Renal cortex interstitium (tissue), 15 donors: ENCODE results near the gene SEZ6. TPM values are rescaled to one million over a fixed set of nuclear protein-coding genes. Genes with fewer than 3 reads are reported as not detected.

Experiments
- DNase-seq, 11 donors: peaks; one replicate each; pipeline ENCODE4 v3.0.0-alpha.2; 2013; ENCODE audit warnings: low read depth in 9 of 11, low spot score in 4 of 11; ENCODE audit errors: extremely low read depth in 1 of 11
- long read RNA-seq, 16 experiments: transcript quantifications; one replicate each; lab custom pipeline, GENCODE V29; 2026
- polyA plus RNA-seq, 3 donors: library from polyadenylated mRNA; unstranded; fragments of 120-200 nt; gene quantifications; one replicate each; pipeline ENCODE4 v1.2.1, GENCODE V29; 2013; ENCODE audit not compliant: insufficient read length in 3 of 3

Gene SEZ6, protein sequence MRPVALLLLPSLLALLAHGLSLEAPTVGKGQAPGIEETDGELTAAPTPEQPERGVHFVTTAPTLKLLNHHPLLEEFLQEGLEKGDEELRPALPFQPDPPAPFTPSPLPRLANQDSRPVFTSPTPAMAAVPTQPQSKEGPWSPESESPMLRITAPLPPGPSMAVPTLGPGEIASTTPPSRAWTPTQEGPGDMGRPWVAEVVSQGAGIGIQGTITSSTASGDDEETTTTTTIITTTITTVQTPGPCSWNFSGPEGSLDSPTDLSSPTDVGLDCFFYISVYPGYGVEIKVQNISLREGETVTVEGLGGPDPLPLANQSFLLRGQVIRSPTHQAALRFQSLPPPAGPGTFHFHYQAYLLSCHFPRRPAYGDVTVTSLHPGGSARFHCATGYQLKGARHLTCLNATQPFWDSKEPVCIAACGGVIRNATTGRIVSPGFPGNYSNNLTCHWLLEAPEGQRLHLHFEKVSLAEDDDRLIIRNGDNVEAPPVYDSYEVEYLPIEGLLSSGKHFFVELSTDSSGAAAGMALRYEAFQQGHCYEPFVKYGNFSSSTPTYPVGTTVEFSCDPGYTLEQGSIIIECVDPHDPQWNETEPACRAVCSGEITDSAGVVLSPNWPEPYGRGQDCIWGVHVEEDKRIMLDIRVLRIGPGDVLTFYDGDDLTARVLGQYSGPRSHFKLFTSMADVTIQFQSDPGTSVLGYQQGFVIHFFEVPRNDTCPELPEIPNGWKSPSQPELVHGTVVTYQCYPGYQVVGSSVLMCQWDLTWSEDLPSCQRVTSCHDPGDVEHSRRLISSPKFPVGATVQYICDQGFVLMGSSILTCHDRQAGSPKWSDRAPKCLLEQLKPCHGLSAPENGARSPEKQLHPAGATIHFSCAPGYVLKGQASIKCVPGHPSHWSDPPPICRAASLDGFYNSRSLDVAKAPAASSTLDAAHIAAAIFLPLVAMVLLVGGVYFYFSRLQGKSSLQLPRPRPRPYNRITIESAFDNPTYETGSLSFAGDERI
- under 1 TPM; 0.20 to 0.41 (median 0.23) TPM for polyA plus RNA-seq
- long read RNA-seq, donor 1, partial matches to known transcripts, result 8 of 8 reads
- long read RNA-seq, donor 1, other reads (novel, unspliced or antisense), result 0 of 8 reads
- long read RNA-seq, donor 2, result 0 reads
- long read RNA-seq, donor 3, result 0 reads
- long read RNA-seq, donor 4, result 0 reads
- long read RNA-seq, donor 5, result 0 reads
- long read RNA-seq, donor 6, result 0 reads
- long read RNA-seq, donor 7, result 0 reads
- long read RNA-seq, donor 8, result 0 reads
- long read RNA-seq, donor 9, result 0 reads
- long read RNA-seq, donor 10, result 0 reads
- long read RNA-seq, donor 11, result 0 reads
- long read RNA-seq, donor 12, result 0 reads
- long read RNA-seq, donor 13, result 0 reads
- long read RNA-seq, donor 14, result 0 reads
- long read RNA-seq, donor 15, result 0 reads
- long read RNA-seq, donor 16, result 0 reads

DNA sequence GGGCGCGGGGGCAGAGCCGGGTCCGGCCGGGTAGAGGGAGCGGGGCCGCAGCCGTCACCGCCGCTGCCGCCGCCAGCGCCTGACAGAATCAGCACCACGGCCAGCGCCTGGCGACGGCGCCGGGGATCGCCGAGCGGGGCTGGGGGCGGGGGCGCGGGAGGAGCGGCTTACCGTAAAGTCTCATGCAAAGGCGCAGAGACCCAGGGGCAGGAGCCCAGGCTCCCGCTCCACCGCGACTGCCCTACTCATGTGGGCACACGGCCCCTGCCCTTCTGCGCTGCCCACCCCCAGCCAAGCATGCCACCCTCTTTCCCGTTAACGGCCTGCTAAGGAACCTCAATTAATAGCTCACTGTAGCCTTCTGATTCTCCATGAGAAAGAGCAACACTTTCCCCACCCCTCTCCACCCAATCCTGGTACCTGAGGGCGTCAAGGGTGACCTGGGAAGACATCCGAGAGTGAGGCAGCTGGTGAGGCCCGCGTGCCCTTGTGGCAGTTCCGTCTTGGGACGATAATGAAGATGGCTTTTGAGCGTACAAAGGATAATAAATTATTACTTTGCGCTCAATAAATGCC lies at the start of gene SEZ6:
Gene SEZ6, minus strand, starts transcription at position 98 of the 576 bp plus-strand sequence. CDS start 164 bp downstream, outside the sequence.
- peak; percentile 57 to 82 (median 75) for DNase-seq

GRCh38 chr17:29054835-29055234 lies 49.0 kb upstream of the SEZ6 start:
- no peak for DNase-seq

GRCh38 chr17:29051731-29052130 lies 45.9 kb upstream of the SEZ6 start:
- no peak for DNase-seq

DNA sequence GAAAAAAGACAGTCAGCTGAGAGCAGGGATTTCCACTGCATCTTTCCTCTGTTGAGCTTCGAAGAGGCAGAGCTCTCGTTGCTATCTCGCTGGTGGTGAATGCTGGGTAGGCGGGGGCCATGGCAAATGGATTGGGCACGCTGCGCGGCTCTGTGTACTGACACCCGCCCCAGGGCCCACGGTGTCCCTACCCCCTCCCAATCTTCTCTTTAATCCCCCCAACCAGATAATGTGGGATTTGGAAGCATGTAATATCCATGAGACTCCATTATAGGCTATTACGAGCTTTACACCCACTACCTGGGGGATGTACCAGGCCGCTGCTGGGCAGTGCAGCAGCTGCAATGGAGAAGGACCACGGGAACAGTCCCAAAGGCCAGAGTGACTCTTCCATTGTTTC lies 45.4 kb upstream of the SEZ6 start:
- no peak for DNase-seq

GRCh38 chr17:29050176-29050575 lies 44.3 kb upstream of the SEZ6 start:
- DNase-seq, result no peak

GRCh38 chr17:29049541-29050145 lies 43.8 kb upstream of the SEZ6 start:
- no peak for DNase-seq

DNA sequence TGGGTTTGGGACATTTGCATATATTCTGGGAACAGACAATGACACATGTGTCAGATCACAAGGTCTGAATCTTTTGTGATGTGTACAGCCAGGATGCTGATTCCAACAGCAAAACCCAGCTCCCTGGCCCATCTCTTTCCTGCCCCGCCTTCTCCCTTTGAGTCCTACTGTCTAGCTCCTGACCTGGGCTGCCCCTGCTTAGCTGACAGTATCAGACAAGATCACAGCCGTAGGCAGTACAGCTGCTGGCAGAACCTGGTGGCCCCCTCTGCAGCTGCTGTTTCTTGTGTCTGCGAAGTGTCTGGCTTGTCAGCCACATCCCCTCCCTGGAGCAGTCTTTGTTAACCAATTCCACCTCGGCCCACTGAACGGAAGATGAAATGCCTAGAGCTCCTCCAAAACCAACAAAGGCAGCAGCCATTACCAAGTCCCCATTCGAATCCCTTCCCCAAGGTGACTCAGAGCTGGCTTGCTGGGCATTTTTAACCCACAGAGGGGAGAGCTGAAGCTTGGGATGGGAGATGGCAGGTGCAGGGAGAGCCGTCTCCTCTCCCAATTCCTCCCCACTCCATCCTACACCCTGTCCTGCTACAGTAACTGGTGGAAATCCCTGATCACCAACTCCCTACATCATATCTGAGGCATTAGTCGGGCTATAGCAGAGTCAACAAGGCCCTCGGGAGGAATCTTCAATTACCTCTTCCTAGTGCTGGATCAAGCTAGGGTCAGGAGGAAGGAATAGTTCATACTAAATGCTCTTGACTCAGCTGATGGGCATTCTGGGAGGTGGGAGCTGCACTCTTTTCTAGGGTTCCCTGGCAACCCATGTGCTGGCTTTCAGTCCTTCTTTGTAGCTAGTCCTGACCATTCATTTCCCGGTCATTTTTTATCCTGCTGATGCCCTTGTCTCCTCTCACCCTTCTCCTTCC lies 42.9 kb upstream of the SEZ6 start:
- no peak for DNase-seq

- DNase-seq, result no peak
Observed at GRCh38 chr17:29046473-29046839, 40.6 kb upstream of the SEZ6 start.

- no peak for DNase-seq
Observed at GRCh38 chr17:29045734-29046472, 40.1 kb upstream of the SEZ6 start.

DNA sequence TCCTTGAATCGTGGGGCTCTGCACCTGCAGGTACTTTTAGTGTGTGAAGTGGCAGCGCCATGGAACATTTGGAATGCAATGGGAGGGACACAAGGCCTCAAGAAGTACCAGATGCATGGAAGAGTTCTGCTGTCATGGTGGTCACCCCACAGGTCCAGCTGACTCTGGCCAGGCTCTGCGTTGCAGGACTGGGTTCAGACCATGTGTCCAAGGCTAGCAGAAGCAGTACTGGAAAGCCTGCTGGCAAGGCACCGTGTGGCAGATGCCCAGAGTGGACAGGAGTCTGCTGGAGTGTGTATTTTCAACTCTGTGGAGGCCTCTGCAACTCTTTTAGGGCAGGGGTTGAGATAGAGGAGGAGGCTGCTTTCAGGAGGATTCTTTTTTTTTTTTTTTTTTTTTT lies 39.2 kb upstream of the SEZ6 start:
- no peak for DNase-seq

- no peak for DNase-seq
Observed at GRCh38 chr17:29043539-29044145, 37.8 kb upstream of the SEZ6 start.

- peak in 6 of 11 donors; percentile 29 to 61 (median 49) for DNase-seq
Observed at GRCh38 chr17:29042679-29043538, 37.1 kb upstream of the SEZ6 start, which contains the start of gene PIPOX. PIPOX (plus strand) TSS chr17:29043141; CDS start chr17:29043226, 85 bp downstream.

- DNase-seq, result no peak
Observed at GRCh38 chr17:29042026-29042678, 36.3 kb upstream of the SEZ6 start.

DNA sequence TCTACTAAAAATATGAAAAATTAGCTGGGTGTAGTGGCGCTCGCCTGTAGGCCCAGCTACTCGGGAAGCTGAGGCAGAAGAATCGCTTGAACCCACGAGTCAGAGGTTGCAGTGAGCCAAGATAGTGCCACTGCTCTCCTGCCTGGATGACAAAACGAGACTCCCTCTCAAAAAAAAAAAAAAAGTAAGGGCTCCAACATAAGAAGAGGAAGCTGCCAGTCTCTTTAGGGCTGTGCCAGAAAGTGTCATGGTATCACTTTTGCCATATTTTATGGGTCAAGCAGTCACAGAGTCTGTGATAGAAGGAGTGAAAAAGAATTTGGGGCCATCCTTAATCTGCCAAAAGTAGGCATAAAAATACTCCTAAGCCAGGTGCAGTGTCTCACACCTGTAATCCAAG lies 35.7 kb upstream of the SEZ6 start:
- DNase-seq, result no peak

DNA sequence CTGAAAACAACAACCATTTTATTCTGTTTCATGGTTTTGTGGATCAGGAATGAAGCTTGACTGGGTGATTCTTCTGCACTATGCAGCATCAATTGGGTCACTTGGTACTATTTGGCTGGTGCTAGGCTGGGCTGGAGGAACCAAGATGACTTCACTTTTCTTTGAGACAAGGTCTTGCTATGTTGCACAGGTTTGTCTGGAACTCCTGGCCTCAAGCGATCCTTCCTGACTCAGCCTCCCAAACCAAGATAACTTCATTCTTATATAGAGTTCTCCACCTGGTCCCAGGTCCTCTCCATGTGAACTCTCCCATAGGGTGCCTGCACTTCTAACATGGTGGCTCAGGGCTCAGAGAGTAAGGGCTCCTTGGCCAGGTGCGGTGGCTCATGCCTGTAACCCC lies 35.3 kb upstream of the SEZ6 start:
- DNase-seq, result no peak
